OCI-LY1 (cell line): ENCODE measurements around the gene ELMOD1.

ENCODE experiments used
- H2AFZ ChIP-seq: fragments of 200-600 bp; sonication (generic), shearing (Covaris generic); 2 replicates; pipeline ENCODE4 v1.6.0; 2014; ENCODE audit warnings: antibody characterized with exemption, mild to moderate bottlenecking, low read length
- H3F3A ChIP-seq: fragments of 200-600 bp; sonication (generic), shearing (Covaris generic); 2 replicates; pipeline ENCODE4 v1.6.0; 2014; ENCODE audit warnings: mild to moderate bottlenecking, antibody characterized with exemption, low read length, moderate library complexity; ENCODE audit not compliant: insufficient read depth
- H3K27ac ChIP-seq: fragments of 200-600 bp; sonication (generic); 2 replicates; pipeline ENCODE4 v1.5.1; 2014; ENCODE audit warnings: low read length, mixed run types, mild to moderate bottlenecking, low read depth; ENCODE audit not compliant: poor library complexity, severe bottlenecking
- H3K27me3 ChIP-seq: fragments of 200-600 bp; sonication (generic); 2 replicates; pipeline ENCODE4 v1.6.0; 2014; ENCODE audit warnings: antibody characterized with exemption, mild to moderate bottlenecking, low read length, moderate library complexity; ENCODE audit not compliant: insufficient read depth
- H3K36me3 ChIP-seq: fragments of 200-600 bp; sonication (generic); 2 replicates; pipeline ENCODE4 v1.6.1; 2014; ENCODE audit warnings: mild to moderate bottlenecking, antibody characterized with exemption, low read length, moderate library complexity, mixed read lengths; ENCODE audit not compliant: insufficient read depth
- H3K4me1 ChIP-seq: fragments of 200-600 bp; sonication (generic); 2 replicates; pipeline ENCODE4 v1.5.1; 2014; ENCODE audit warnings: mild to moderate bottlenecking, low read length, moderate library complexity; ENCODE audit not compliant: insufficient read depth, severe bottlenecking
- H3K4me2 ChIP-seq: fragments of 200-600 bp; sonication (generic), shearing (Covaris generic); 2 replicates; pipeline ENCODE4 v1.6.1; 2014; ENCODE audit warnings: low read length
- H3K4me3 ChIP-seq: fragments of 200-600 bp; sonication (generic); 2 replicates; pipeline ENCODE4 v1.5.1; 2014; ENCODE audit warnings: low read length, low read depth, mild to moderate bottlenecking, mixed read lengths; ENCODE audit not compliant: poor library complexity, severe bottlenecking
- H3K79me2 ChIP-seq: fragments of 200-600 bp; shearing (Covaris generic); 2 replicates; pipeline ENCODE4 v1.6.1; 2016; ENCODE audit warnings: mixed run types, low read length, mixed read lengths; ENCODE audit not compliant: insufficient read depth
- H3K9ac ChIP-seq: fragments of 200-600 bp; sonication (generic), shearing (Covaris generic); 2 replicates; pipeline ENCODE4 v1.6.1; 2014; ENCODE audit warnings: mild to moderate bottlenecking, low read length, mixed read lengths
- H3K9me2 ChIP-seq: fragments of 200-600 bp; sonication (generic), shearing (Covaris generic); 2 replicates; pipeline ENCODE4 v1.6.1; 2014; ENCODE audit warnings: low read depth, mild to moderate bottlenecking, low read length, mixed read lengths
- H3K9me3 ChIP-seq: fragments of 200-600 bp; shearing (Covaris generic); 2 replicates; pipeline ENCODE4 v1.6.1; 2014; ENCODE audit warnings: low read length, mixed read lengths
- H4K20me1 ChIP-seq: fragments of 200-600 bp; sonication (generic), shearing (Covaris generic); 2 replicates; pipeline ENCODE4 v1.6.0; 2016; ENCODE audit warnings: mild to moderate bottlenecking, low read length; ENCODE audit not compliant: insufficient read depth
- CTCF ChIP-seq: fragments of 200-600 bp; sonication (generic), shearing (Covaris generic); IDR thresholded peaks from 2 replicates; pipeline ENCODE4 v1.5.1; 2017; ENCODE audit warnings: mild to moderate bottlenecking, antibody characterized with exemption, low read length, moderate library complexity, mixed read lengths
- EZH2 ChIP-seq: fragments of 200-600 bp; sonication (generic), shearing (Covaris generic); IDR thresholded peaks from 2 replicates; pipeline ENCODE4 v1.8.0; 2017; ENCODE audit warnings: borderline replicate concordance, mixed run types, mild to moderate bottlenecking, antibody characterized with exemption, low read length, moderate library complexity, mixed read lengths

The ELMOD1 gene

DNA sequence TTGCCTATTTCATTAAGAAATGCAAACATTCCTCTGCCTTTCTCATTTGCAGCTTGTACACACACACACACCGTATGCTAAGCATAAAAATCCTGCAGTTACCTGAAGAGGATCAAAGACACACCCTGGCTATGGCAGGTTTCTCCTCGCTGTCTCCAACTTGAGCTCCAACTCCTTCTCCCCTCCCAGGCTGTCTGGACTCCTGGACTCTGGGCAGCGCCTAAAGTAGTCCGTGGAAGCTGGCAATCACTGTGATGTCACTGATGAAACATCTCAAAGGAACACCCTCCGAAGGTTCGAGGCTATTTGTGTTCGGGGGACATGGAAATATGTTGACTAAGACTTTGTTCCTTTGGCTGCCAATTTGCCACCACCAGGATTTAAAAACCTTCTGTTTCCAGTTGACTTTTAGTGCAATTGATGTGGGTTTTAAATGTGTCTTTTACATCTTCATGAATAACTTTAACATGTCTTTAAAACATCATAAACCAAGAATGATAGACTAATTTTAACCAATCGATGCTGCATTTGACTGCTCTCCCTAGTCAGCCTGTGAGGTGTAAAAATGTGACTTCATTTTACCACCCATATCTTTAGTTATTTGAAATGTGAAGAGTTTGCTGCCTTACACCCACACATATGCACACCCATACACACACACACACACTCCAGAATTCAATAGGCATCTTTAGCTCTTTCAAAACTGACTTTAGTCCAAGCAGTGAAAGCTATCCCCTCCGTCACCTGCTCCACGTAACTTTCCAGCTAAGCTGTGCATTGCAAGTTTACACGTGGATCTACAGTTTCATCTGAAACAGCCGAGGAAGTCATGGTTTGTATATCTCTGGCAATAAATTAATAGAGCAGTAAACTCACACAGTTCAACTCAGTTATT, 121.2 kb downstream of the ELMOD1 start, which contains the start of gene SLN:
SLN (minus strand) TSS at position 196 of the 895 bp plus-strand sequence.
- Histone ChIP-seq H3K79me2 (no peaks in the 10 kb centered on the region), H3K4me2 (no peak within 1 kb of the TSS), H2AFZ (no peak within 1 kb of the TSS), H4K20me1 (no peaks in the 10 kb centered on the region), H3K9me2 (no peaks in the 10 kb centered on the region), H3K4me1 (no peaks in the 10 kb centered on the region), H3K27me3 (0 out of 2 replicates have a peak, but pooled peaks cover under 1% of the 10 kb centered on the region), H3K9ac (no peak within 1 kb of the TSS), H3K9me3 (no peaks in the 10 kb centered on the region), H3K27ac (no peak within 1 kb of the TSS), H3F3A (no peaks in the 10 kb centered on the region), H3K36me3 (no peaks in the 10 kb centered on the region), H3K4me3 (no peak within 1 kb of the TSS)
- no peak for TF ChIP-seq CTCF
- TF ChIP-seq EZH2: no peak

DNA sequence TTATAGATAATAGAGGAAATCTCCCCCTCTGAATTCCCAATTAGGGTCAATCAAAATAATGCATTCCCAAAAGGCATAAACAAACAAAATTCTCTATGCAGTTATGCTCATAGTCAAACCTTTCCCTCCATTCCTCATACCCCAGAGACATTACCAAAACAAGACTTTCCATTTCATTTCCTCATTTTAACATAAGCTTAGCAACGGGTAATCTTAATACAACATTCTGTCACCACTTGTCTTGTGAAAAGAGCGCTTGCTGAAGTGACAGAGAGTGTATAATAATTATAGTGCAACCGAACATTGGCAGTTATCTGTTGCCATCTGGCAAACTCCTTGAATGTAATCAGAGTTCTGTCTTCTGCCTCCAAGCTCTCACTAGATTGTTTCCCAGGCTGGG, 122.1 kb downstream of the ELMOD1 start:
- Histone ChIP-seq H4K20me1 (no peaks in the 10 kb centered on the region), H3K79me2 (no peaks in the 10 kb centered on the region), H3K9me3 (no peaks in the 10 kb centered on the region), H2AFZ (no peak overlapping the region), H3K4me2 (no peak overlapping the region), H3K27ac (no peak overlapping the region), H3K36me3 (no peaks in the 10 kb centered on the region), H3K9ac (no peak overlapping the region), H3K9me2 (no peaks in the 10 kb centered on the region), H3F3A (no peaks in the 10 kb centered on the region), H3K4me1 (no peaks in the 10 kb centered on the region), H3K27me3 (0 out of 2 replicates have a peak, but pooled peaks cover 3% of the 10 kb centered on the region), H3K4me3 (no peak overlapping the region)
- TF ChIP-seq CTCF (no peak), EZH2 (no peak)
